SK-N-SH (cell line): Measurements from ENCODE around the gene LDLR. TPM values are rescaled to one million over a fixed set of nuclear protein-coding genes. Genes with fewer than 3 reads are reported as not detected.

Source experiments
- CTCF ChIA-PET: fragments of 300-600, 350-600 bp; formaldehyde crosslinking; extraction: SDS; loops from one replicate; lab custom pipeline; 2021; lab: Yijun Ruan, JAX
- POLR2A ChIA-PET: fragments of 350-600 bp; sonication (Branson Sonifier 250); formaldehyde crosslinking; extraction: SDS; loops from one replicate; lab custom pipeline; 2020; ENCODE audit warnings: antibody characterized with exemption, inconsistent platforms; lab: Yijun Ruan, JAX
- DNase-seq: peaks from one replicate; pipeline ENCODE4 v3.0.0; 2012
- H2AFZ ChIP-seq: fragments of 200-600 bp; sonication (generic); 2 replicates; pipeline ENCODE4 v1.8.1; 2016; ENCODE audit warnings: antibody characterized with exemption, mild to moderate bottlenecking, low read depth
- H3F3A ChIP-seq: fragments of 200-600 bp; sonication (generic); replicated peaks from 2 replicates; pipeline ENCODE3; 2016; ENCODE audit warnings: antibody characterized with exemption, mild to moderate bottlenecking; ENCODE audit not compliant: insufficient read depth
- H3K27ac ChIP-seq, 2 experiments: fragments of 200-500 bp in 1 of 2; fragments of 200-600 bp in 1 of 2; sonication (Bioruptor generic) in 1 of 2; sonication (generic), shearing (Covaris generic) in 1 of 2; 2 replicates each; pipeline versions ENCODE4 v1.5.1 to v1.6.1; 2014 to 2016; ENCODE audit warnings: low read depth in 2 of 2, inconsistent platforms in 1 of 2, low read length in 1 of 2, mild to moderate bottlenecking in 1 of 2, mixed read lengths in 1 of 2
- H3K27me3 ChIP-seq: fragments of 200-600 bp; sonication (generic), shearing (Covaris generic); 2 replicates; pipeline ENCODE4 v1.6.1; 2016; ENCODE audit warnings: mixed run types; ENCODE audit not compliant: insufficient read depth
- H3K36me3 ChIP-seq, 2 experiments: fragments of 200-500 bp in 1 of 2; fragments of 200-600 bp in 1 of 2; sonication (Bioruptor generic) in 1 of 2; sonication (generic) in 1 of 2; replicated peaks in 1 of 2; 2 replicates each; pipeline versions ENCODE3 to v1.5.1; 2014 to 2016; ENCODE audit warnings: low read length in 1 of 2, mild to moderate bottlenecking in 1 of 2; ENCODE audit not compliant: insufficient read depth in 2 of 2, control insufficient read depth in 1 of 2
- H3K4me1 ChIP-seq, 2 experiments: fragments of 200-500 bp in 1 of 2; fragments of 200-600 bp in 1 of 2; sonication (Bioruptor generic) in 1 of 2; sonication (generic), shearing (Covaris generic) in 1 of 2; 2 replicates each; pipeline versions ENCODE4 v1.5.1 to v1.6.1; 2014 to 2016; ENCODE audit warnings: low read depth in 1 of 2, low read length in 1 of 2, mixed run types in 1 of 2; ENCODE audit not compliant: insufficient read depth in 2 of 2, control insufficient read depth in 1 of 2
- H3K4me2 ChIP-seq: fragments of 200-600 bp; sonication (generic), shearing (Covaris generic); 2 replicates; pipeline ENCODE4 v1.6.1; 2017; ENCODE audit warnings: mixed run types
- H3K4me3 ChIP-seq, 2 experiments: fragments of 200-500 bp in 1 of 2; fragments of 200-600 bp in 1 of 2; sonication (Bioruptor generic) in 1 of 2; sonication (generic), shearing (Covaris generic) in 1 of 2; 2 replicates each; pipeline versions ENCODE4 v1.5.1 to v1.8.1; 2014 to 2016; ENCODE audit warnings: low read depth in 2 of 2, inconsistent platforms in 1 of 2, low read length in 1 of 2, mild to moderate bottlenecking in 1 of 2, mixed read lengths in 1 of 2, moderate library complexity in 1 of 2
- H3K79me2 ChIP-seq: fragments of 200-600 bp; sonication (generic); 2 replicates; pipeline ENCODE4 v1.8.1; 2017; ENCODE audit warnings: mild to moderate bottlenecking; ENCODE audit not compliant: insufficient read depth
- H3K9ac ChIP-seq: fragments of 200-600 bp; sonication (generic); 2 replicates; pipeline ENCODE4 v1.6.1; 2017; ENCODE audit warnings: mixed run types
- H3K9me2 ChIP-seq: fragments of 200-600 bp; sonication (generic); 2 replicates; pipeline ENCODE4 v1.6.1; 2017; ENCODE audit warnings: mixed run types
- H3K9me3 ChIP-seq: fragments of 200-600 bp; sonication (generic); 2 replicates; pipeline ENCODE4 v1.6.1; 2017; ENCODE audit warnings: mixed run types, mild to moderate bottlenecking, moderate library complexity
- H4K20me1 ChIP-seq: fragments of 200-600 bp; sonication (generic); 2 replicates; pipeline ENCODE4 v1.6.1; 2017; ENCODE audit warnings: mild to moderate bottlenecking, mixed run types; ENCODE audit not compliant: insufficient read depth
- CTCF ChIP-seq: fragments of 200-600 bp; sonication (generic); IDR thresholded peaks from 2 replicates; pipeline ENCODE4 v1.6.1; 2017; ENCODE audit warnings: antibody characterized with exemption, mild to moderate bottlenecking, moderate library complexity
- ELF1 ChIP-seq: IDR thresholded peaks from 2 replicates; pipeline ENCODE4 v1.4.0; 2012
- EP300 ChIP-seq, 2 experiments: IDR thresholded peaks; 2 replicates each; pipeline versions ENCODE4 v1.4.0 to v1.6.1; 2012; ENCODE audit warnings: borderline replicate concordance in 1 of 2, low read depth in 1 of 2, low read length in 1 of 2
- EZH2phosphoT487 ChIP-seq: fragments of 200-600 bp; sonication (generic); IDR thresholded peaks from 2 replicates; pipeline ENCODE4 v1.6.1; 2017; ENCODE audit warnings: low read depth, mixed run types, mild to moderate bottlenecking, antibody characterized with exemption, moderate library complexity, borderline replicate concordance
- FOSL2 ChIP-seq: IDR thresholded peaks from 2 replicates; pipeline ENCODE4 v1.4.0; 2012; ENCODE audit warnings: low read depth, mild to moderate bottlenecking, moderate library complexity, borderline replicate concordance
- FOXM1 ChIP-seq: IDR thresholded peaks from 2 replicates; pipeline ENCODE4 v1.4.0; 2012; ENCODE audit warnings: low read depth, mild to moderate bottlenecking
- GATA2 ChIP-seq: sonication (generic); formaldehyde crosslinking; IDR thresholded peaks from 2 replicates; pipeline ENCODE4 v1.5.0; 2020; ENCODE audit warnings: mild to moderate bottlenecking, missing genetic modification reagents
- JUND ChIP-seq: IDR thresholded peaks from 2 replicates; pipeline ENCODE4 v1.4.0; 2012
- NFIC ChIP-seq: IDR thresholded peaks from 2 replicates; pipeline ENCODE4 v1.4.0; 2012; ENCODE audit warnings: borderline replicate concordance
- PBX3 ChIP-seq: IDR thresholded peaks from 2 replicates; pipeline ENCODE4; 2012
- RAD21 ChIP-seq: IDR thresholded peaks from 2 replicates; pipeline ENCODE4 v1.6.1; 2012; ENCODE audit warnings: mild to moderate bottlenecking, low read length
- RFX5 ChIP-seq: IDR thresholded peaks from 2 replicates; pipeline ENCODE4 v1.6.1; 2012; ENCODE audit warnings: mild to moderate bottlenecking, improper control_type of control experiment, low read length
- SIN3A ChIP-seq: IDR thresholded peaks from 2 replicates; pipeline ENCODE4 v1.6.1; 2012; ENCODE audit warnings: low read depth, mild to moderate bottlenecking, low read length, moderate library complexity, borderline replicate concordance
- TCF12 ChIP-seq: IDR thresholded peaks from 2 replicates; pipeline ENCODE4 v1.4.0; 2012
- USF2 ChIP-seq: fragments of 150-350 bp; IDR thresholded peaks from 2 replicates; pipeline ENCODE4 v1.6.1; 2017; ENCODE audit warnings: antibody characterized with exemption, low read length, low read depth, borderline replicate concordance
- WGBS: methylation state at CpG from one replicate; pipeline ENCODE4 v1.1.6; 2017; ENCODE audit warnings: low lambda C conversion rate; 5-methylcytosine and 5-hydroxymethylcytosine counted together
- polyA plus RNA-seq, 3 experiments: library from polyadenylated mRNA; depleted of rRNA; stranded (reverse); fragments of >200 nt; gene quantifications; 2 replicates each; pipeline ENCODE4 v1.2.3, GENCODE V29; 2012

Gene LDLR
- polyA plus RNA-seq, 1 of the 3 experiments (the other 2 are of a cell fraction) = 25.1 TPM

- no peaks in the 10 kb centered on the region for H3K79me2 ChIP-seq
- no peak for DNase-seq
- TF ChIP-seq FOXM1 (no peak), EZH2phosphoT487 (no peak), USF2 (no peak), NFIC (no peak), PBX3 (no peak), GATA2 (CRISPR knock-in tag) (no peak), RFX5 (no peak), SIN3A (no peak), RAD21 (no peak), ELF1 (no peak), JUND (no peak), FOSL2 (no peak), TCF12 (no peak), EP300 (IDR thresholded peaks at IDR 0.05; ENCODE audit: borderline replicate concordance in 1 of 2, low read depth in 1 of 2, low read length in 1 of 2) (no peak)
- H3K36me3 ChIP-seq = peaks cover 7 to 12% of the 10 kb centered on the region in 2 experiments
- no peak overlapping the region for H3K27ac ChIP-seq
- CTCF ChIA-PET = interaction anchor here (1.3 to 1.4 kb wide), 2 partner anchors 18 to 128 kb away, joined by 3 to 6 read pairs; no protein-coding TSS in a partner anchor
- WGBS = 96% methylated on average over 9 of the region's 9 CpGs
- H3K4me1 ChIP-seq = no peaks in the 10 kb centered on the region
- no peaks in the 10 kb centered on the region for H3K27me3 ChIP-seq
- H3K9me2 ChIP-seq = no peaks in the 10 kb centered on the region
- no peaks in the 10 kb centered on the region for H3K9me3 ChIP-seq
- H2AFZ ChIP-seq = no peak overlapping the region
- H3K4me2 ChIP-seq = no peak overlapping the region
- no peaks in the 10 kb centered on the region for H4K20me1 ChIP-seq
- POLR2A ChIA-PET = no interaction called here
- H3K4me3 ChIP-seq = no peak overlapping the region
- H3F3A ChIP-seq = no peaks in the 10 kb centered on the region
- no peak overlapping the region for H3K9ac ChIP-seq
These were observed 19.7 kb upstream of the LDLR start for GRCh38 chr19:11069561-11069960.

GRCh38 chr19:11070123-11070522 is 19.1 kb upstream of the LDLR start:
- peaks cover 4 to 12% of the 10 kb centered on the region in 2 experiments for H3K36me3 ChIP-seq
- no peaks in the 10 kb centered on the region for H3K79me2 ChIP-seq
- 82% methylated on average over 4 of the region's 4 CpGs for WGBS
- no peak for TF ChIP-seq EZH2phosphoT487
- no peak for TF ChIP-seq SIN3A
- no peak for TF ChIP-seq PBX3
- no peak for TF ChIP-seq TCF12
- TF ChIP-seq CTCF = no peak
- H3K4me3 ChIP-seq = no peak overlapping the region
- H3K4me1 ChIP-seq = no peaks in the 10 kb centered on the region
- no peaks in the 10 kb centered on the region for H3K27me3 ChIP-seq
- ChIA-PET CTCF (interaction anchor here (1.4 kb wide), 1 partner anchor 19 kb away, joined by 6 read pairs; no protein-coding TSS in a partner anchor), POLR2A (no interaction called here)
- no peak overlapping the region for H3K4me2 ChIP-seq
- H3K27ac ChIP-seq = no peak overlapping the region
- no peak overlapping the region for H3K9ac ChIP-seq
- no peaks in the 10 kb centered on the region for H3K9me3 ChIP-seq
- H3K9me2 ChIP-seq = no peaks in the 10 kb centered on the region
- no peaks in the 10 kb centered on the region for H4K20me1 ChIP-seq
- no peaks in the 10 kb centered on the region for H3F3A ChIP-seq
- no peak for DNase-seq
- no peak overlapping the region for H2AFZ ChIP-seq
